Spleen (tissue), 7 donors: ENCODE results near the gene PEX10.

Source experiments
- CTCF ChIP-seq, 11 experiments: fragments of 200-600 bp in 7 of 11; fragments of 450-650 bp in 4 of 11; sonication (generic) in 4 of 11; IDR thresholded peaks in 8 of 11; conservative IDR thresholded peaks in 3 of 11; 1 replicate in 7 of 11; 2 replicates in 4 of 11; pipeline versions ENCODE4 v1.4.0 to v1.8.0; 2016 to 2021; ENCODE audit warnings: antibody characterized with exemption in 11 of 11, inconsistent platforms in 4 of 11, mild to moderate bottlenecking in 1 of 11
- POLR2A ChIP-seq, 3 donors: fragments of 450-650 bp; IDR thresholded peaks; one replicate each; pipeline ENCODE4 v1.5.1; 2017; ENCODE audit warnings: antibody characterized with exemption in 3 of 3, mild to moderate bottlenecking in 1 of 3
- POLR2AphosphoS5 ChIP-seq, 3 donors: sonication (generic); formaldehyde crosslinking; IDR thresholded peaks; one replicate each; pipeline ENCODE4 v1.5.1; 2017; ENCODE audit warnings: antibody characterized with exemption in 3 of 3
- donor health status: DM: no; HTN: no; CAD: no; lungs with moderate emphysema.
- donor health status: DM: no; HTN: no; CAD: no.
- donor health status: DM: no; HTN: no; CAD: no.

GRCh38 chr1:2413495-2414296 lies 1.3 kb upstream of the PEX10 start:
- TF ChIP-seq CTCF (IDR thresholded peaks at IDR 0.05 in 8 of 11, conservative IDR thresholded peaks at IDR 0.05 in 3 of 11) (no peak), POLR2A (IDR thresholded peaks at IDR 0.05) (no peak), POLR2AphosphoS5 (IDR thresholded peaks at IDR 0.05) (no peak)
